Measurements from ENCODE around the gene ZNF385B.

The ZNF385B gene

DNA sequence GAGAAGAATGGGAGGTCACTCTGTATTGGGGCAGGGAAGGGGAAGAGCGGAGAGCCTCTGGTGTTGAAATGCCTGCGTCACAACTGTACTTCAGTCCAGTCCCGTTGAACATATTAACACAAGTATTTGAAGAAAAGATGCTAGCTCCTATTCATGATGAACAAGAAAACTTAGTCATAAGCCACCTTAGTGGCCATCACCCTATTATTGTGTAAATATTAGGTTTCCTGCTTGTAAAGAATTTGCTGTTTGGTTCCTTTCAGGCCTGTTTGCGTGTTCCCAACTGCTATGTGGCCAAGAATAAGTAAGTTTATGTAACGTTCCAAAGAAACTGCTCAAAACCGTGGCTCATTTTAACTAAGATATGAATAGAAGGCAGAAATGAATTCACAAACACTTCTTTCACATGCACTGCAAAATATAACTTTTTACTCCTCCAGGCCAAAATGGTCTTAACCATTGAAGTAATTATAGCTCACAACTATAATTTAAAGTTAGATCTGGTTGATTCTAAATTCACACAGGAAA, 204.3 kb downstream of the ZNF385B start:
- Histone ChIP-seq H3K36me3 (ENCODE audit: control insufficient read depth in 2 of 2, insufficient read depth in 1 of 2, low read length in 2 of 2) (no peaks in the 10 kb centered on the region), H3K4me1 (ENCODE audit: control insufficient read depth, insufficient read depth, low read length) (no peaks in the 10 kb centered on the region), H3K27ac (ENCODE audit: extremely low read depth, low read depth, low read length) (no peak overlapping the region), H3K9me3 (ENCODE audit: control insufficient read depth, insufficient read depth, low read depth, low read length) (no peaks in the 10 kb centered on the region), H3K4me3 (ENCODE audit: low read depth, low read length) (no peak overlapping the region)
- ChIA-PET CTCF (no interaction called here), POLR2A (no interaction called here)
- TF ChIP-seq ZBTB8A (tag by site-specific recombination; IDR thresholded peaks at IDR 0.05) (no peak), SP3 (tag by site-specific recombination; IDR thresholded peaks at IDR 0.05) (no peak), ZXDB (tag by site-specific recombination; IDR thresholded peaks at IDR 0.05) (no peak), ZFP69B (tag by site-specific recombination; IDR thresholded peaks at IDR 0.05) (no peak), ZNF274 (IDR thresholded peaks at IDR 0.05; ENCODE audit: low read length) (no peak), ZNF274 (tag by site-specific recombination; IDR thresholded peaks at IDR 0.05; ENCODE audit: borderline replicate concordance) (no peak), ZNF585B (tag by site-specific recombination; IDR thresholded peaks at IDR 0.05) (no peak), ZBTB1 (tag by site-specific recombination; IDR thresholded peaks at IDR 0.05) (no peak), ZNF629 (tag by site-specific recombination; IDR thresholded peaks at IDR 0.05) (no peak), ZNF404 (tag by site-specific recombination; IDR thresholded peaks at IDR 0.05) (no peak), ZNF548 (tag by site-specific recombination; IDR thresholded peaks at IDR 0.05) (no peak), ZNF114 (tag by site-specific recombination; IDR thresholded peaks at IDR 0.05) (no peak), ZNF544 (tag by site-specific recombination; IDR thresholded peaks at IDR 0.05) (no peak), ZNF23 (tag by site-specific recombination; IDR thresholded peaks at IDR 0.05; ENCODE audit: borderline replicate concordance) (no peak)

- H3K4me1 ChIP-seq (ENCODE audit: control insufficient read depth, insufficient read depth, low read length) = no peaks in the 10 kb centered on the region
- CTCF ChIA-PET = no interaction called here
- no peaks in the 10 kb centered on the region for H3K36me3 ChIP-seq (ENCODE audit: control insufficient read depth in 2 of 2, insufficient read depth in 1 of 2, low read length in 2 of 2)
- no peaks in the 10 kb centered on the region for H3K9me3 ChIP-seq (ENCODE audit: control insufficient read depth, insufficient read depth, low read depth, low read length)
- TF ChIP-seq ZNF658 (tag by site-specific recombination; IDR thresholded peaks at IDR 0.05) = no peak
- TF ChIP-seq ZNF350 (tag by site-specific recombination; IDR thresholded peaks at IDR 0.05) = no peak
- TF ChIP-seq ZNF560 (tag by site-specific recombination; IDR thresholded peaks at IDR 0.05; ENCODE audit: borderline replicate concordance) = no peak
- no peak for TF ChIP-seq ZNF501 (tag by site-specific recombination; IDR thresholded peaks at IDR 0.05)
- TF ChIP-seq, protein P1, sequence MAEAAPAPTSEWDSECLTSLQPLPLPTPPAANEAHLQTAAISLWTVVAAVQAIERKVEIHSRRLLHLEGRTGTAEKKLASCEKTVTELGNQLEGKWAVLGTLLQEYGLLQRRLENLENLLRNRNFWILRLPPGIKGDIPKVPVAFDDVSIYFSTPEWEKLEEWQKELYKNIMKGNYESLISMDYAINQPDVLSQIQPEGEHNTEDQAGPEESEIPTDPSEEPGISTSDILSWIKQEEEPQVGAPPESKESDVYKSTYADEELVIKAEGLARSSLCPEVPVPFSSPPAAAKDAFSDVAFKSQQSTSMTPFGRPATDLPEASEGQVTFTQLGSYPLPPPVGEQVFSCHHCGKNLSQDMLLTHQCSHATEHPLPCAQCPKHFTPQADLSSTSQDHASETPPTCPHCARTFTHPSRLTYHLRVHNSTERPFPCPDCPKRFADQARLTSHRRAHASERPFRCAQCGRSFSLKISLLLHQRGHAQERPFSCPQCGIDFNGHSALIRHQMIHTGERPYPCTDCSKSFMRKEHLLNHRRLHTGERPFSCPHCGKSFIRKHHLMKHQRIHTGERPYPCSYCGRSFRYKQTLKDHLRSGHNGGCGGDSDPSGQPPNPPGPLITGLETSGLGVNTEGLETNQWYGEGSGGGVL (tag by site-specific recombination; IDR thresholded peaks at IDR 0.05) = no peak
- TF ChIP-seq ZNF561 (tag by site-specific recombination; IDR thresholded peaks at IDR 0.05; ENCODE audit: borderline replicate concordance) = no peak
- TF ChIP-seq ZNF837 (tag by site-specific recombination; IDR thresholded peaks at IDR 0.05) = no peak
- TF ChIP-seq ZEB2 (tag by site-specific recombination; IDR thresholded peaks at IDR 0.05) = no peak
- no peak for TF ChIP-seq ZNF785 (tag by site-specific recombination; IDR thresholded peaks at IDR 0.05)
- TF ChIP-seq HOXC10 (CRISPR knock-in tag; IDR thresholded peaks at IDR 0.05) = no peak
- no peak overlapping the region for H3K4me3 ChIP-seq (ENCODE audit: low read depth, low read length)
- no peak overlapping the region for H3K27ac ChIP-seq (ENCODE audit: extremely low read depth, low read depth, low read length)
- POLR2A ChIA-PET = no interaction called here
Measured at GRCh38 chr2:179655627-179656026, 205.8 kb downstream of the ZNF385B start.

GRCh38 chr2:179654806-179655205, 206.6 kb downstream of the ZNF385B start:
- CTCF ChIA-PET = no interaction called here
- TF ChIP-seq GLIS1 (tag by site-specific recombination; IDR thresholded peaks at IDR 0.05) (no peak), FEZF1 (tag by site-specific recombination; IDR thresholded peaks at IDR 0.05) (no peak), ZNF274 (IDR thresholded peaks at IDR 0.05; ENCODE audit: low read length) (no peak), ZNF274 (tag by site-specific recombination; IDR thresholded peaks at IDR 0.05; ENCODE audit: borderline replicate concordance) (no peak), ZBTB49 (tag by site-specific recombination; IDR thresholded peaks at IDR 0.05; ENCODE audit: low read depth) (no peak), HOXC10 (CRISPR knock-in tag; IDR thresholded peaks at IDR 0.05) (no peak), PRDM1 (tag by site-specific recombination; IDR thresholded peaks at IDR 0.05) (no peak), ZNF324 (tag by site-specific recombination; IDR thresholded peaks at IDR 0.05) (no peak), ZFHX2 (tag by site-specific recombination; conservative IDR thresholded peaks at IDR 0.05) (no peak)
- TF ChIP-seq, protein P2, sequence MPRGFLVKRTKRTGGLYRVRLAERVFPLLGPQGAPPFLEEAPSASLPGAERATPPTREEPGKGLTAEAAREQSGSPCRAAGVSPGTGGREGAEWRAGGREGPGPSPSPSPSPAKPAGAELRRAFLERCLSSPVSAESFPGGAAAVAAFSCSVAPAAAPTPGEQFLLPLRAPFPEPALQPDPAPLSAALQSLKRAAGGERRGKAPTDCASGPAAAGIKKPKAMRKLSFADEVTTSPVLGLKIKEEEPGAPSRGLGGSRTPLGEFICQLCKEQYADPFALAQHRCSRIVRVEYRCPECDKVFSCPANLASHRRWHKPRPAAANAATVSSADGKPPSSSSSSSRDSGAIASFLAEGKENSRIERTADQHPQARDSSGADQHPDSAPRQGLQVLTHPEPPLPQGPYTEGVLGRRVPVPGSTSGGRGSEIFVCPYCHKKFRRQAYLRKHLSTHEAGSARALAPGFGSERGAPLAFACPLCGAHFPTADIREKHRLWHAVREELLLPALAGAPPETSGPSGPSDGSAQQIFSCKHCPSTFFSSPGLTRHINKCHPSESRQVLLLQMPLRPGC (tag by site-specific recombination; IDR thresholded peaks at IDR 0.05) = no peak

More at GRCh38 chr2:179654806-179655205, 206.6 kb downstream of the ZNF385B start:
- Histone ChIP-seq H3K4me1 (ENCODE audit: control insufficient read depth, insufficient read depth, low read length) (no peaks in the 10 kb centered on the region), H3K36me3 (ENCODE audit: control insufficient read depth in 2 of 2, insufficient read depth in 1 of 2, low read length in 2 of 2) (no peaks in the 10 kb centered on the region), H3K9me3 (ENCODE audit: control insufficient read depth, insufficient read depth, low read depth, low read length) (no peaks in the 10 kb centered on the region), H3K4me3 (ENCODE audit: low read depth, low read length) (no peak overlapping the region), H3K27ac (ENCODE audit: extremely low read depth, low read depth, low read length) (no peak overlapping the region)
- POLR2A ChIA-PET = no interaction called here
